HepG2 (cell line): ENCODE results near the gene SEC14L1. TPM values are rescaled to one million over a fixed set of nuclear protein-coding genes. Genes with fewer than 3 reads are reported as not detected.

Experiments used
- BATF2 ChIP-seq: sonication (generic); formaldehyde crosslinking; IDR thresholded peaks from 2 replicates; pipeline ENCODE4 v1.8.0; 2022; ENCODE audit warnings: mild to moderate bottlenecking, missing genetic modification reagents, moderate library complexity
- DR1 ChIP-seq: sonication (generic); formaldehyde crosslinking; IDR thresholded peaks from 2 replicates; pipeline ENCODE4 v1.8.0; 2021; ENCODE audit warnings: mild to moderate bottlenecking, missing genetic modification reagents, inconsistent platforms
- ELF1 ChIP-seq: sonication (generic); formaldehyde crosslinking; IDR thresholded peaks from 2 replicates; pipeline ENCODE4 v1.4.0; 2020; ENCODE audit warnings: missing genetic modification reagents
- MTA3 ChIP-seq: sonication (generic); formaldehyde crosslinking; IDR thresholded peaks from 2 replicates; pipeline ENCODE4 v1.4.0; 2020; ENCODE audit warnings: missing genetic modification reagents
- REXO4 ChIP-seq: sonication (generic); formaldehyde crosslinking; IDR thresholded peaks from 2 replicates; pipeline ENCODE4 v1.8.0; 2022; ENCODE audit warnings: missing genetic modification reagents, mild to moderate bottlenecking, borderline replicate concordance
- SOX6 ChIP-seq, 2 experiments: fragments of 450-650 bp in 1 of 2; sonication (generic) in 1 of 2; formaldehyde crosslinking in 1 of 2; IDR thresholded peaks; 2 replicates each; pipeline versions ENCODE4 v1.4.0 to v1.6.1; 2017 to 2020; ENCODE audit warnings: antibody characterized with exemption in 1 of 2, mild to moderate bottlenecking in 1 of 2, missing genetic modification reagents in 1 of 2
- TBP ChIP-seq: sonication (generic); formaldehyde crosslinking; IDR thresholded peaks from 2 replicates; pipeline ENCODE4 v1.5.0; 2020; ENCODE audit warnings: missing genetic modification reagents
- ZNF329 ChIP-seq: sonication (generic); formaldehyde crosslinking; IDR thresholded peaks from 2 replicates; pipeline ENCODE4 v1.9.0; 2021; ENCODE audit warnings: low read depth, mild to moderate bottlenecking, missing genetic modification reagents
- ZNF850 ChIP-seq: sonication (generic); formaldehyde crosslinking; conservative IDR thresholded peaks from 2 replicates; pipeline ENCODE4 v1.9.0; 2021; ENCODE audit warnings: mild to moderate bottlenecking, missing genetic modification reagents
- polyA plus RNA-seq, 8 experiments: library from polyadenylated mRNA; depleted of rRNA in 3 of 8; stranded (reverse) in 7 of 8; unstranded in 1 of 8; fragments of >200 nt; fragmentation: Illumina TruSeq in 4 of 8; extraction: Trizol in 4 of 8; gene quantifications; 2 replicates each; pipeline versions ENCODE4 v1.2.1 to v1.2.3, GENCODE V29; 2011 to 2016; ENCODE audit warnings: low read depth in 4 of 8, missing spikeins in 1 of 8, mixed read lengths in 1 of 8; ENCODE audit not compliant: insufficient read depth in 1 of 8
- total RNA-seq, 5 experiments: library from RNA; depleted of rRNA; stranded (reverse); fragments of >200 nt; fragmentation: Illumina TruSeq; extraction: Trizol; gene quantifications; 2 replicates each; pipeline ENCODE4 v1.2.3, GENCODE V29; 2016; ENCODE audit warnings: low read depth in 1 of 5
- TF ChIP-seq, protein P1 (sequence below): sonication (generic); formaldehyde crosslinking; IDR thresholded peaks from 2 replicates; pipeline ENCODE4 v1.5.0; 2020; ENCODE audit warnings: mild to moderate bottlenecking, missing genetic modification reagents, borderline replicate concordance
- TF ChIP-seq, protein P2 (sequence below): sonication (generic); formaldehyde crosslinking; conservative IDR thresholded peaks from 2 replicates; pipeline ENCODE4 v1.5.0; 2020; ENCODE audit warnings: missing genetic modification reagents
- TF ChIP-seq, protein P3 (sequence below): sonication (generic); formaldehyde crosslinking; IDR thresholded peaks from 2 replicates; pipeline ENCODE4 v1.9.0; 2021; ENCODE audit warnings: missing genetic modification reagents, borderline replicate concordance
- TF ChIP-seq, protein P4 (sequence below): sonication (generic); formaldehyde crosslinking; IDR thresholded peaks from 2 replicates; pipeline ENCODE4 v1.8.1; 2023; ENCODE audit warnings: mild to moderate bottlenecking, missing genetic modification reagents

SEC14L1 gene
- total and polyA plus RNA-seq, 2 of the 13 experiments (the other 11 are each of a cell fraction or from before 2014, with no cell fraction given), result 26.3 to 43.9 TPM

DNA sequence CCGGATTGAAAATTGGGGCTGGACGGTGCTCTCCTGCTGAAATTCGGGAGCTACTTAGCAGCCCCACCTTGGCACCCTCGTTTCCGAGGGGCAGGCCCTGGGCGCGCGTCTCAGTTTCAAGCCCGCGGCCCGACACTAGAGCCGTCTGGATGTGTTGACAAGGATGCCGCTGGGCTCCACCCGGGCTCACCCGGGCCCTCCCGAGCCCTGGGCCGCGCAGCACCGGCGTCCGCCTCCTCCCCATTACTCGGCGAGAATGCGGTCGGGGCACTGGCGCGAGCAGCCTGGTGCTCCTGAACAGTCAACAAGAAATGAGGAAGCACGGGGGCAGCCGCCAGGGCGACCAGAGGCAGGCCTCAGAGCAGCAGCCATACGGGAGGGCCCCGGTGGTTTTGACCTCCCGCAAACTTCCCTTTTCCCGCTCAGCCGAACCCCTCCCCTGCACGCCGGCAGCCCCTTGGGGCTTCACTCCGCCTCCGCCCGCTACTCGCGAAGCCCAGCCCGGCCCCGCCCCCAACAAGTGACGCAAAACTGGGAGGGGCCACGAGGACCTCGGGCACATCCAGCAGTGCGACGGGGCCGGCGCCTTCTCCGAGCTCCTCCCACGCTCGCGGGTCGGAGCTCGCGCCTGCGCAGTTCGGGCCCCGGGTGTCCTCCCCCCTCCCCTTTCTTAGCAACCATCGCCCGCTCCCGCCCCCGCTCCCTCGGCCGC is 447 bp upstream of the SEC14L1 start (continued):
- TF ChIP-seq, protein P1, sequence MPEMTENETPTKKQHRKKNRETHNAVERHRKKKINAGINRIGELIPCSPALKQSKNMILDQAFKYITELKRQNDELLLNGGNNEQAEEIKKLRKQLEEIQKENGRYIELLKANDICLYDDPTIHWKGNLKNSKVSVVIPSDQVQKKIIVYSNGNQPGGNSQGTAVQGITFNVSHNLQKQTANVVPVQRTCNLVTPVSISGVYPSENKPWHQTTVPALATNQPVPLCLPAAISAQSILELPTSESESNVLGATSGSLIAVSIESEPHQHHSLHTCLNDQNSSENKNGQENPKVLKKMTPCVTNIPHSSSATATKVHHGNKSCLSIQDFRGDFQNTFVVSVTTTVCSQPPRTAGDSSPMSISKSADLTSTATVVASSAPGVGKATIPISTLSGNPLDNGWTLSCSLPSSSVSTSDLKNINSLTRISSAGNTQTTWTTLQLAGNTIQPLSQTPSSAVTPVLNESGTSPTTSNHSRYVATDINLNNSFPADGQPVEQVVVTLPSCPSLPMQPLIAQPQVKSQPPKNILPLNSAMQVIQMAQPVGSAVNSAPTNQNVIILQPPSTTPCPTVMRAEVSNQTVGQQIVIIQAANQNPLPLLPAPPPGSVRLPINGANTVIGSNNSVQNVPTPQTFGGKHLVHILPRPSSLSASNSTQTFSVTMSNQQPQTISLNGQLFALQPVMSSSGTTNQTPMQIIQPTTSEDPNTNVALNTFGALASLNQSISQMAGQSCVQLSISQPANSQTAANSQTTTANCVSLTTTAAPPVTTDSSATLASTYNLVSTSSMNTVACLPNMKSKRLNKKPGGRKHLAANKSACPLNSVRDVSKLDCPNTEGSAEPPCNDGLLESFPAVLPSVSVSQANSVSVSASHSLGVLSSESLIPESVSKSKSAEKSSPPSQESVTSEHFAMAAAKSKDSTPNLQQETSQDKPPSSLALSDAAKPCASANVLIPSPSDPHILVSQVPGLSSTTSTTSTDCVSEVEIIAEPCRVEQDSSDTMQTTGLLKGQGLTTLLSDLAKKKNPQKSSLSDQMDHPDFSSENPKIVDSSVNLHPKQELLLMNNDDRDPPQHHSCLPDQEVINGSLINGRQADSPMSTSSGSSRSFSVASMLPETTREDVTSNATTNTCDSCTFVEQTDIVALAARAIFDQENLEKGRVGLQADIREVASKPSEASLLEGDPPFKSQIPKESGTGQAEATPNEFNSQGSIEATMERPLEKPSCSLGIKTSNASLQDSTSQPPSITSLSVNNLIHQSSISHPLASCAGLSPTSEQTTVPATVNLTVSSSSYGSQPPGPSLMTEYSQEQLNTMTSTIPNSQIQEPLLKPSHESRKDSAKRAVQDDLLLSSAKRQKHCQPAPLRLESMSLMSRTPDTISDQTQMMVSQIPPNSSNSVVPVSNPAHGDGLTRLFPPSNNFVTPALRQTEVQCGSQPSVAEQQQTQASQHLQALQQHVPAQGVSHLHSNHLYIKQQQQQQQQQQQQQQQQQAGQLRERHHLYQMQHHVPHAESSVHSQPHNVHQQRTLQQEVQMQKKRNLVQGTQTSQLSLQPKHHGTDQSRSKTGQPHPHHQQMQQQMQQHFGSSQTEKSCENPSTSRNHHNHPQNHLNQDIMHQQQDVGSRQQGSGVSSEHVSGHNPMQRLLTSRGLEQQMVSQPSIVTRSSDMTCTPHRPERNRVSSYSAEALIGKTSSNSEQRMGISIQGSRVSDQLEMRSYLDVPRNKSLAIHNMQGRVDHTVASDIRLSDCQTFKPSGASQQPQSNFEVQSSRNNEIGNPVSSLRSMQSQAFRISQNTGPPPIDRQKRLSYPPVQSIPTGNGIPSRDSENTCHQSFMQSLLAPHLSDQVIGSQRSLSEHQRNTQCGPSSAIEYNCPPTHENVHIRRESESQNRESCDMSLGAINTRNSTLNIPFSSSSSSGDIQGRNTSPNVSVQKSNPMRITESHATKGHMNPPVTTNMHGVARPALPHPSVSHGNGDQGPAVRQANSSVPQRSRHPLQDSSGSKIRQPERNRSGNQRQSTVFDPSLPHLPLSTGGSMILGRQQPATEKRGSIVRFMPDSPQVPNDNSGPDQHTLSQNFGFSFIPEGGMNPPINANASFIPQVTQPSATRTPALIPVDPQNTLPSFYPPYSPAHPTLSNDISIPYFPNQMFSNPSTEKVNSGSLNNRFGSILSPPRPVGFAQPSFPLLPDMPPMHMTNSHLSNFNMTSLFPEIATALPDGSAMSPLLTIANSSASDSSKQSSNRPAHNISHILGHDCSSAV, result no peak
- TF ChIP-seq, protein P2, sequence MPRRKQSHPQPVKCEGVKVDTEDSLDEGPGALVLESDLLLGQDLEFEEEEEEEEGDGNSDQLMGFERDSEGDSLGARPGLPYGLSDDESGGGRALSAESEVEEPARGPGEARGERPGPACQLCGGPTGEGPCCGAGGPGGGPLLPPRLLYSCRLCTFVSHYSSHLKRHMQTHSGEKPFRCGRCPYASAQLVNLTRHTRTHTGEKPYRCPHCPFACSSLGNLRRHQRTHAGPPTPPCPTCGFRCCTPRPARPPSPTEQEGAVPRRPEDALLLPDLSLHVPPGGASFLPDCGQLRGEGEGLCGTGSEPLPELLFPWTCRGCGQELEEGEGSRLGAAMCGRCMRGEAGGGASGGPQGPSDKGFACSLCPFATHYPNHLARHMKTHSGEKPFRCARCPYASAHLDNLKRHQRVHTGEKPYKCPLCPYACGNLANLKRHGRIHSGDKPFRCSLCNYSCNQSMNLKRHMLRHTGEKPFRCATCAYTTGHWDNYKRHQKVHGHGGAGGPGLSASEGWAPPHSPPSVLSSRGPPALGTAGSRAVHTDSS (CRISPR knock-in tag), result no peak
- no peak for TF ChIP-seq TBP
- TF ChIP-seq, protein P3, sequence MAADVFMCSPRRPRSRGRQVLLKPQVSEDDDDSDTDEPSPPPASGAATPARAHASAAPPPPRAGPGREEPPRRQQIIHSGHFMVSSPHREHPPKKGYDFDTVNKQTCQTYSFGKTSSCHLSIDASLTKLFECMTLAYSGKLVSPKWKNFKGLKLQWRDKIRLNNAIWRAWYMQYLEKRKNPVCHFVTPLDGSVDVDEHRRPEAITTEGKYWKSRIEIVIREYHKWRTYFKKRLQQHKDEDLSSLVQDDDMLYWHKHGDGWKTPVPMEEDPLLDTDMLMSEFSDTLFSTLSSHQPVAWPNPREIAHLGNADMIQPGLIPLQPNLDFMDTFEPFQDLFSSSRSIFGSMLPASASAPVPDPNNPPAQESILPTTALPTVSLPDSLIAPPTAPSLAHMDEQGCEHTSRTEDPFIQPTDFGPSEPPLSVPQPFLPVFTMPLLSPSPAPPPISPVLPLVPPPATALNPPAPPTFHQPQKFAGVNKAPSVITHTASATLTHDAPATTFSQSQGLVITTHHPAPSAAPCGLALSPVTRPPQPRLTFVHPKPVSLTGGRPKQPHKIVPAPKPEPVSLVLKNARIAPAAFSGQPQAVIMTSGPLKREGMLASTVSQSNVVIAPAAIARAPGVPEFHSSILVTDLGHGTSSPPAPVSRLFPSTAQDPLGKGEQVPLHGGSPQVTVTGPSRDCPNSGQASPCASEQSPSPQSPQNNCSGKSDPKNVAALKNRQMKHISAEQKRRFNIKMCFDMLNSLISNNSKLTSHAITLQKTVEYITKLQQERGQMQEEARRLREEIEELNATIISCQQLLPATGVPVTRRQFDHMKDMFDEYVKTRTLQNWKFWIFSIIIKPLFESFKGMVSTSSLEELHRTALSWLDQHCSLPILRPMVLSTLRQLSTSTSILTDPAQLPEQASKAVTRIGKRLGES, result no peak
- no peak for TF ChIP-seq BATF2 (CRISPR knock-in tag)
- no peak for TF ChIP-seq SOX6 (IDR thresholded peaks at IDR 0.05)
- TF ChIP-seq SOX6 (CRISPR knock-in tag; IDR thresholded peaks at IDR 0.05), result peak; percentile 73
- no peak for TF ChIP-seq MTA3 (CRISPR knock-in tag)
- 0 out of 2 replicates have a peak, but pooled peaks have one; percentile 41 for TF ChIP-seq ZNF850 (CRISPR knock-in tag)
- no peak for TF ChIP-seq REXO4 (CRISPR knock-in tag)
- TF ChIP-seq, protein P4, sequence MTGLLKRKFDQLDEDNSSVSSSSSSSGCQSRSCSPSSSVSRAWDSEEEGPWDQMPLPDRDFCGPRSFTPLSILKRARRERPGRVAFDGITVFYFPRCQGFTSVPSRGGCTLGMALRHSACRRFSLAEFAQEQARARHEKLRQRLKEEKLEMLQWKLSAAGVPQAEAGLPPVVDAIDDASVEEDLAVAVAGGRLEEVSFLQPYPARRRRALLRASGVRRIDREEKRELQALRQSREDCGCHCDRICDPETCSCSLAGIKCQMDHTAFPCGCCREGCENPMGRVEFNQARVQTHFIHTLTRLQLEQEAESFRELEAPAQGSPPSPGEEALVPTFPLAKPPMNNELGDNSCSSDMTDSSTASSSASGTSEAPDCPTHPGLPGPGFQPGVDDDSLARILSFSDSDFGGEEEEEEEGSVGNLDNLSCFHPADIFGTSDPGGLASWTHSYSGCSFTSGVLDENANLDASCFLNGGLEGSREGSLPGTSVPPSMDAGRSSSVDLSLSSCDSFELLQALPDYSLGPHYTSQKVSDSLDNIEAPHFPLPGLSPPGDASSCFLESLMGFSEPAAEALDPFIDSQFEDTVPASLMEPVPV, result peak; percentile 85; the same call in 1 of the 2 replicates
- peak; percentile 62 for TF ChIP-seq ELF1 (CRISPR knock-in tag)
- peak; percentile 77; the same call in 1 of the 2 replicates for TF ChIP-seq ZNF329
- TF ChIP-seq DR1 (CRISPR knock-in tag), result no peak
